Lung (tissue), 12 donors: ENCODE results near the gene LACRT. TPM values are rescaled to one million over a fixed set of nuclear protein-coding genes. Genes with fewer than 3 reads are reported as not detected.

ENCODE experiments used
- ATAC-seq: fragments of 200-7000 bp; cut with Tn5 transposase; one replicate; pipeline ENCODE4 v1.9.1; 2020; ENCODE audit warnings: moderate number of reproducible peaks; ENCODE audit not compliant: insufficient read depth, low FRiP score
- DNase-seq, 3 donors: peaks; one replicate each; pipeline ENCODE4 v3.0.0-alpha.2; 2013 to 2017
- H3K27ac ChIP-seq, 2 donors: one replicate each; pipeline ENCODE4 v1.5.1; 2013; ENCODE audit warnings: mild to moderate bottlenecking in 2 of 2, moderate library complexity in 2 of 2, control low read depth in 1 of 2, inconsistent platforms in 1 of 2, low read depth in 1 of 2, low read length in 1 of 2
- H3K27me3 ChIP-seq, 3 donors: one replicate each; pipeline ENCODE4 v1.5.1; 2013; ENCODE audit warnings: low read length in 2 of 3; ENCODE audit not compliant: control insufficient read depth in 3 of 3, insufficient read depth in 3 of 3
- H3K36me3 ChIP-seq, 4 donors: one replicate each; pipeline ENCODE4 v1.5.1; 2013; ENCODE audit warnings: low read length in 4 of 4, mild to moderate bottlenecking in 1 of 4, moderate library complexity in 1 of 4; ENCODE audit not compliant: control insufficient read depth in 4 of 4, insufficient read depth in 4 of 4
- H3K4me1 ChIP-seq, 5 donors: one replicate each; pipeline ENCODE4 v1.5.1; 2013; ENCODE audit warnings: low read length in 5 of 5, mild to moderate bottlenecking in 2 of 5, moderate library complexity in 1 of 5; ENCODE audit not compliant: control insufficient read depth in 5 of 5, insufficient read depth in 5 of 5
- H3K4me3 ChIP-seq: one replicate; pipeline ENCODE4 v1.5.1; 2013; ENCODE audit warnings: mild to moderate bottlenecking, control low read depth, moderate library complexity
- H3K9ac ChIP-seq, 2 donors: one replicate each; pipeline ENCODE4 v1.5.1; 2013; ENCODE audit warnings: low read length in 2 of 2, control low read depth in 1 of 2; ENCODE audit not compliant: insufficient read depth in 1 of 2
- H3K9me3 ChIP-seq, 4 donors: one replicate each; pipeline ENCODE4 v1.5.1; 2013; ENCODE audit warnings: low read length in 3 of 4, mild to moderate bottlenecking in 1 of 4, moderate library complexity in 1 of 4; ENCODE audit not compliant: control insufficient read depth in 4 of 4, insufficient read depth in 3 of 4
- WGBS, 2 donors: extraction: QIAGEN DNeasy Blood & Tissue Kit; methylation state at CpG; one replicate each; pipeline ENCODE4 v1.1.7; 2013; 5-methylcytosine and 5-hydroxymethylcytosine counted together
- polyA plus RNA-seq, 2 donors: library from polyadenylated mRNA; stranded (reverse); fragments of 200-250 nt; gene quantifications; one replicate each; pipeline ENCODE4 v1.2.1, GENCODE V29; 2013
- total RNA-seq, 2 donors: library from RNA; depleted of rRNA in 1 of 2; stranded (reverse); fragments of >200 nt in 1 of 2; gene quantifications; one replicate each; pipeline ENCODE4 v1.2.1, GENCODE V29; 2014 to 2021
- TF ChIP-seq, protein P1 (sequence below): IDR thresholded peaks from 2 replicates; pipeline ENCODE4 v1.5.1; 2012; ENCODE audit warnings: mild to moderate bottlenecking; ENCODE audit errors: control extremely low read depth, extremely low read depth
- donor health status: control.
- donor health status: control.
- donor health status: Bipolar disorder and iron deficiency.
- donor health status: healthy.
- donor health status: DM: yes; HTN: yes; CAD: no.

Gene LACRT
- total and polyA plus RNA-seq, 4 donors = not detected

DNA sequence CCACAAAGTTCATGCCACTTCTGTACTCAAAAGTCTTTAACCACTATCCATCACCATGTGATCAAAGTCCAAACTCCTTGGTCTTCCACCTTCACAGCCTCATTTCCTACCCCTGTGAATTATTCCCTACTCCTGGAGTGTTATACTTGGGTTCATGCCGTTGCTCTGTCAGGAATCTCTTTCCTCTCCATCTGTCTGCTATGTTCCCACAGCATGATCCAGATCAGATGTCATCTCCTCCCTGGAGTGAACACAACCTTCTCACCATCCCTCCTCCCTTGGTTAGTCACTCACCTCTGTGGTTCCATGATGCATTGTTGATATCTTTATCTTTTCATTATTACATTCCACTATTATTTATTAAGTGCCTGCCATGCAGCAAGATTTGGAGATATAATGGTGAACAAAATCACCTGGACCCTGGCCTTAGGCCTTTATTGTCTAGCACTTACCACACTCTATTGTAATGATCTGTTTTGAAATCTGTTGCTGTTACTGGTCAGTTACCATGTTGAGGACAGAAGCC is 22.4 kb downstream of the LACRT start:
- Histone ChIP-seq H3K9me3 (no peaks in the 10 kb centered on the region), H3K27ac (no peak overlapping the region), H3K36me3 (no peaks in the 10 kb centered on the region), H3K4me1 (no peaks in the 10 kb centered on the region), H3K4me3 (no peak overlapping the region), H3K27me3 (peaks cover 0 to 2% (median 0%) of the 10 kb centered on the region in 3 donors), H3K9ac (no peak overlapping the region)
- no peak for DNase-seq
- ATAC-seq = no peak
- 59 to 69% methylated on average over 1 of the region's 1 CpG for WGBS, 2 donors
- TF ChIP-seq, protein P1, sequence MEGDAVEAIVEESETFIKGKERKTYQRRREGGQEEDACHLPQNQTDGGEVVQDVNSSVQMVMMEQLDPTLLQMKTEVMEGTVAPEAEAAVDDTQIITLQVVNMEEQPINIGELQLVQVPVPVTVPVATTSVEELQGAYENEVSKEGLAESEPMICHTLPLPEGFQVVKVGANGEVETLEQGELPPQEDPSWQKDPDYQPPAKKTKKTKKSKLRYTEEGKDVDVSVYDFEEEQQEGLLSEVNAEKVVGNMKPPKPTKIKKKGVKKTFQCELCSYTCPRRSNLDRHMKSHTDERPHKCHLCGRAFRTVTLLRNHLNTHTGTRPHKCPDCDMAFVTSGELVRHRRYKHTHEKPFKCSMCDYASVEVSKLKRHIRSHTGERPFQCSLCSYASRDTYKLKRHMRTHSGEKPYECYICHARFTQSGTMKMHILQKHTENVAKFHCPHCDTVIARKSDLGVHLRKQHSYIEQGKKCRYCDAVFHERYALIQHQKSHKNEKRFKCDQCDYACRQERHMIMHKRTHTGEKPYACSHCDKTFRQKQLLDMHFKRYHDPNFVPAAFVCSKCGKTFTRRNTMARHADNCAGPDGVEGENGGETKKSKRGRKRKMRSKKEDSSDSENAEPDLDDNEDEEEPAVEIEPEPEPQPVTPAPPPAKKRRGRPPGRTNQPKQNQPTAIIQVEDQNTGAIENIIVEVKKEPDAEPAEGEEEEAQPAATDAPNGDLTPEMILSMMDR = no peak

DNA sequence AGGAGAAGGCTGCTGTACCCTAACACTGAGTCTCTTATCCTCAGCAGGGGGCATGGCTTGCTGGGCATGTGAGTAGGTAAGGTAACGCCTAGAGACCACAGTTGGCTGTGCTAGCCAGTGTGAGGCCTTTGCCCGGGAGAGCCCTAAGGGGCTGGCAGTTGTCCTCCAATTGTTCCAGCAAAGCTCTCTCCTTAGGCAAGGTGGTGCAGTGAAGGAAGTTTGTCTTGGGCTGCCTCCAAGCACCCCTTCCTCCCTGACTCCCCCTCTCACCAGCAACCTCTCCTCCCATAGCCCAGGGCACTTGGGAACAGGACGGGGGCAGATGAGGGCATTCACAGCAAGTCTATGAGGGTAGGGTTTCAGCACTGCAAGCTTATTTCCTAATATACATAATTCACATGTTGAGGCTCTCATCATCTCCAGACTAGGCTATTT is 23.0 kb downstream of the LACRT start:
- no peaks in the 10 kb centered on the region for H3K36me3 ChIP-seq
- TF ChIP-seq, protein P1 = no peak
- H3K9me3 ChIP-seq = no peaks in the 10 kb centered on the region
- no peak overlapping the region for H3K9ac ChIP-seq
- no peak overlapping the region for H3K27ac ChIP-seq
- ATAC-seq (no peak), DNase-seq (no peak)
- peaks cover 0 to 2% (median 0%) of the 10 kb centered on the region in 3 donors for H3K27me3 ChIP-seq
- H3K4me3 ChIP-seq = no peak overlapping the region
- 60 to 90% methylated on average over 3 of the region's 3 CpGs for WGBS, 2 donors
- no peaks in the 10 kb centered on the region for H3K4me1 ChIP-seq

DNA sequence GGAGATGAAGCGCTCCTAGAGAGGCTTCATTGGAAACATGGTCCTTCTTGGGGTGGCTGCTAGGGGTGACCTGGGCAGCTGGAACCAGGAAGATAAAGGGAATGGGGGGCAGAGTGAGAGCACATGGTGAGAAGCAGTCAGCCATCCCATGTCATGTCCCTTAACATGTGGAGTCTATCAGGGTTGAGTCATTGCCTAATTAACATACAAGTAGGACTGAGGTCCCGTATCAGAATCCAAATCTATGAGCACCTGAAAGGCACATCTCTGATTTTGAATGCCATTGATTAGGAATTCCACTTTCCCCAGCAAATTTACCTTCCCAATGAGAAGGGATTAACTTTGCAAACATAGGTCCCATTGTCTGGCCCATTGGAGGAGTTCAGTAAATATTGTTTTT is 25.9 kb downstream of the LACRT start:
- no peak for DNase-seq
- 81 to 98% methylated on average over 2 of the region's 2 CpGs for WGBS, 2 donors
- Histone ChIP-seq H3K36me3 (no peaks in the 10 kb centered on the region), H3K4me1 (no peaks in the 10 kb centered on the region), H3K4me3 (no peak overlapping the region), H3K9ac (no peak overlapping the region), H3K27me3 (peaks cover 0 to 2% (median 0%) of the 10 kb centered on the region in 3 donors), H3K9me3 (no peaks in the 10 kb centered on the region), H3K27ac (no peak overlapping the region)
- TF ChIP-seq, protein P1 = no peak
- ATAC-seq = no peak

DNA sequence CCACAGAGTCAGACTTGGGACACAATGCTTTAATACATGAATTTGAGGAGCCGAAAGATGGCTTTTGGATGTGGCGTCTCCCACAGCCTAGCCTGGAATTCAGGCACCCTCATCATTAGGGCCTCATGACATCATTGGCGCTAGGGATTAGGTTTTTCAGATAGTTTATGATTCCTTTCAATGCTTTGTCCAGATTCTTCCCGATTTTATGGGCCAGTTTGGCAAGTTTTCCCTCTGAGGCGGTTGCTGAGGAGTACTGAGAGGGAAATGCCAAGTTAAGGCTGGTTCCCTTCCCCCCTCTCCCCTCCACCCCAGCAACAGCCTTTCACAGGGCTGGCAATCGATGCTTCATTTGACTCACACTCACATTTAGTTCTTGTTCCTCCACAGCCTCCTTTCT is 26.5 kb downstream of the LACRT start:
- Histone ChIP-seq H3K27me3 (peaks cover 0 to 2% (median 0%) of the 10 kb centered on the region in 3 donors), H3K9me3 (no peaks in the 10 kb centered on the region), H3K36me3 (no peaks in the 10 kb centered on the region), H3K27ac (no peak overlapping the region), H3K9ac (no peak overlapping the region), H3K4me1 (no peaks in the 10 kb centered on the region), H3K4me3 (no peak overlapping the region)
- 61 to 88% methylated on average over 6 of the region's 6 CpGs for WGBS, 2 donors
- no peak for DNase-seq
- ATAC-seq = no peak
- TF ChIP-seq, protein P1 = no peak
